ENCODE data around the gene PDZD4.
"Not testable (repeated sequence)": the region's sequence is repeated elsewhere in the genome, so short reads cannot be mapped to it uniquely, and the experiment has no call there.

Gene PDZD4

DNA sequence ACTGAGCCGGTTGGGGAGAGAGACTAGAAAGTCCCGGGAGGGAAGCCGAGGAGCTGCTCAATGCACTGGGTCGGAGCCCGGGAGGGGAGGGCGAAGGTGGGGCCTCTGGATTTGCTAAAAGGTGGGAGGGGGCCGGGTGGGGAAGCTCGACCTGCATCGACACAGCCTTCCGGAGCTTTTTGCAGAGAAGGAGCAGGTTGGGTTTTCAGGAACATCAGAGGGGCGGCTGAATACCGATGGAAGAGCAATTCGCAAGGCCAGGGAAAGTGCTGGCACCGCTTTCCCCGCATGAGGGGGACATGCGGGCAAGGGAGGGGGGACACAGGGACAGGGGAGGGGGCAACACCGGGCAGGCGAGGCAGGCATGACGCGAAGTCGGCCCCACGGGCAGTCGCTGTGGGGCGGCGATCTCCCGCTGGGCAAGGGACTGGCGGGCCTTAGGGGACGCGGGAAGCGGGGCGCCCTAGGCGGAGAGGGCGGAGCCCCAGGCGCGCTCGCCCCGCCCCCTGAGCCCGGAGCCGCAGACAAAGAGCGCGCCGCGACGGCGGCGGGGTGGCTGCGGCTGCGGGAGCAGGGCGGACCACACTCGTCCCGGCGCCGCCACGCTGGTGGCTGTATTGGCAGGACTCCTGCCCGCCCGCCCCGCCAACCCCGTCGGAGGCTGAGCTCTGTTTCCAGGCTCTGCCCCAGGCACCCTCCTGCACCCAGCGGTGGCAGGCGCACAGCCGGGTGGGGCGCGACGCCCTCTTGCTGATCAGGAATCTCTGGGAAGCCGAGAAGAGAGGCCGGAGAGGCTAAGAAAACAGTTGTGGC lies 11.6 kb downstream of the PDZD4 start:
- no peak for DNase-seq (ENCODE audit: low read depth, low spot score)
- peak overlapping the region; percentile 45 for H3K4me3 ChIP-seq (ENCODE audit: low read length)

DNA sequence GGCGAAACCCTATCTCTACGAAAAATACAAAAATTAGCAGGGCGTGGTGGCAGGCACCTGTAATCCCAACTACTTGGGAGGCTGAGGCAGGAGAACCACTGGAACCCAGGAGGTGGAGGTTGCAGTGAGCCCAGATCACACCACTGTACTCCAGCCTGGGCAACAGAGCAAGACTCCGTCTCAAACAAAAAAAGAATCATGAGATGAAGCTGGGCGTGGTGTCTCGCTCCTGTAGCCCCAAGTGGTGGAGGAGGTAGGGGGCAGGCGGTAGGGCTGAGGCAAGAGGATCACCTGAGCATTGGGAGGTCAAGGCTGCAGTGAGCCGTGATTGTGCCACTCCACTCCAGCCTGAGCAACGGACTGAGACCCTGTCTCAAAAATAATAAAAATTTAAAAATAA lies 12.3 kb downstream of the PDZD4 start:
- H3K4me3 ChIP-seq (ENCODE audit: low read length); DNase-seq (ENCODE audit: low read depth, low spot score): not testable (repeated sequence)

DNA sequence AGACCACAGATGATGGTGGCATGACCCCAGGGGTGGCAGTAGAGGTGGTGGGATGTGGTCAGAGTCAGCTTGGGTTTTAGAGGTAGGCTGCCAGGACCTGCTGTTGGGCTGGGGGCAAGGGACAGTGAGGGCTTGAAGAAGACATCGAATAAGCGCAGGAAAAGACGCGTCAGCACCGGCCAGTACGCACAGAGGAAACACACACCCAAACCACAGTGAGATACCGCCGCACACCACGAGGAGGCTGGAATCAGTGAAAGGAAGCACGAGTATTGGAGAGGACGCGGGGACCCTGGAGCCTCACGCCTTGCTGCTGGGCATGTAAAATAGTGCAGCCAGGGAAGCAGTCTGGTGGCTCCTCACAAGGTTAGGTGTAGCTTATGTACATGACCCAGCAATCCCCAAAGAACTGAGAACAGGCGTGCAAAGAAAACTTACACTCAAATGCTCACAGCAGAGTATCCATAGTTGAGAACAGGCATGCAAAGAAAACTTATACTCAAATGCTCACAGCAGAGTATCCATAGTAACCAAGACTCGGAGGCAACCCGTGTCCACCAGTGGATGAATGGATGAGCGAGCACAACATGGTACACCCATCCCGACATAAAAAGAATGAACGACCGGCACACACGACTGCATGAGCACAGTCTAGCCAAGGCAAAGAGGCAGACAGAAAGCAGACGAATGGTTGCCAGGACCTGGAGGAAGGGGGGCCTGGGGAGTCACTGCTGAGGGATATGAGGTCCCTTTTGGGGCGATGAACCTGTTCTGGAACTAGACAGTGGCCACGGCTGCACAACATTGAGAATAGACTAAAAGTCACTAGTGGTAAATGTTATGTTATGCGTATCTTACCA lies 13.3 kb downstream of the PDZD4 start:
- DNase-seq (ENCODE audit: low read depth, low spot score), result peak; percentile 23
- no peak overlapping the region for H3K4me3 ChIP-seq (ENCODE audit: low read length)

DNA sequence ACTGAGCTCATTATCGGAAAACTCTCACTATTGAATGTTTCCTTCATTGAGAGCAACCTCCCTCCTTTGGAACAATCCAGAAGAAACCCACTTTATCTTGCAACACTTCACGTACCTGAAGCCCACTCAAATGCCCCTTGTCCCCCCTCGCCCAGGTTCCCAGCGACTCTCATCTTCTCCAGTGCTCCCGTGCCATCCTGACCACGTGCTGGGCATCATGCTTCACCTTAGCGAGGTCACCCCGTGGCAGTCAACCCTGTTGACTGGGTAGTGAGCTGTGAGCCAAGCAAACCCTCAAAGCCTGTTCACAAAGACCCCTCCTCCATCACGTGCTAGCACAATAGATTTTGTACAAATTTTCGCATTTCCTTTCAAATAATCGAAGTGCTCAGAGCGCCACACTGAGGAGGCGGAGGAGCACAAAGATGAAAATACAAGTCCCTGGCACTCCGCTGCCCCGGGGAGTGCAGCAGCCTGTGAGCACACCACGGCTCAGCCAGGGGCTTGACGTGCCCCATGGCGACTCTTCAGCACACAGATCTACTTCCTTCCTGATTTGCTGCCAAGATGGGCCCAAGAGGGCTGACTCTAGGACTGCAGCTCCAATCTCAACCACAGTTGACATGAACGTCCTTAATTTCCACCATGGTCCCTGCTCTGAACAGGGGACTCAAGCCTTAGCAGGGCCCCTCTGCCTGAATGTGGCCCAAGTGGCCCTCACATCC lies 15.6 kb downstream of the PDZD4 start:
- no peak overlapping the region for H3K4me3 ChIP-seq (ENCODE audit: low read length)
- DNase-seq (ENCODE audit: low read depth, low spot score), result no peak

DNA sequence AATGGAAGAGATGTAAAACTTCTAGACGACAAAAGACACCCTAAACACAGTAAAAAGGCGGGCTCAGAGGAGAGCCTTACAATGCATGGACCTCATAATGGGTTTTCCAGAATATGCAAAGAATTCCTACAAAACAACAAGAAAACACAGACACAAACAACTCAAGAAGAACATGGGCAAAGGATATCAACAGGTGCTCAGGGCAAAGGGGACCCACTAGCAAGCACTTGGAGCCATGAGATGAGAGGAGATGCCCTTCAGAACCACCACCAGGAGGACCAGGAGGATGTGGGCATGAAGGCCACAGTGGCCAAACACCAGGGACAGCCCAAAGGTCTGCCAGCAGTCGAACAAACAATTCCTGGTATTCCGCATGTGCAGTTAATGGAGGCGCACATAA lies 17.2 kb downstream of the PDZD4 start:
- no peak overlapping the region for H3K4me3 ChIP-seq (ENCODE audit: low read length)
- no peak for DNase-seq (ENCODE audit: low read depth, low spot score)

DNA sequence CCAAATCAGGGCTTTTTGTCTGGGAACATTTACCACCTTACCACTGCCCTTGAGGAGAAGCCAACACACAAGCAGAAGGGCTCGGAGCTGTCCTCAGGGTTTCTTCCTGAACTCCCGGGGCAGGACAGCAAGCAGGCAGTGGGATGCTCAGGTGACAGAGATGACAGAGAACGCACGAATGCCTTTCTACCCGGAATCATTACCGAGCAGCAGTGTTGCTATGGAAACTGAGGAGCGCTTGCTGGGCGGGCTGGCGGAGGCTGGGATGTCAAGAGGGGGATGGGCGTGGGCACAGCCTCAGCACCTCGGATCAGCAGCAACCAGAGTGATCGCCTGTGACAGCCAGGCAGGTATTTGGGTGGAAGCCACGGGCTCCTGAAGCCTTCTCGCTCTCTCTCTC lies 18.1 kb downstream of the PDZD4 start:
- DNase-seq (ENCODE audit: low read depth, low spot score), result no peak
- no peak overlapping the region for H3K4me3 ChIP-seq (ENCODE audit: low read length)

DNA sequence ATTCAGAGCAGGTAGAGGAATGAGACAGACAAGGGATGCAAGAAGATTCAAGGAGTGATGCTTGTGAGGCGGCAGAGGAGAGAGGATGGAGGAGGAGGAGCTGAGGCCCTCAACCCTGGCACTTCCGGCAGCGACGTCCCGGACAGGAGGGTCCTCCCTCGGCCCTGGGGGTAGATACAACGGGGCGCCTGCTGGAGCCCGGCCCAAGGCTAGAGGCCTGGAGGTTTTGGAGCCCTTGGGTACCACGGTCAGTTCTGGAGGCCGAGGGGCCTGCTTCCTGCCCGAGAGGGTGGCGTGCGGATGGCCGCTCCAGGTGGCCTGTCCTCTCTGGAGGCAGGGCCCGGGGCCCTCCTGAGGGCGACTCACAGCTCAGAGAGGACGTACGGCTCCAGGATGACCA lies 22.4 kb downstream of the PDZD4 start:
- no peak for DNase-seq (ENCODE audit: low read depth, low spot score)
- H3K4me3 ChIP-seq (ENCODE audit: low read length), result no peak overlapping the region

DNA sequence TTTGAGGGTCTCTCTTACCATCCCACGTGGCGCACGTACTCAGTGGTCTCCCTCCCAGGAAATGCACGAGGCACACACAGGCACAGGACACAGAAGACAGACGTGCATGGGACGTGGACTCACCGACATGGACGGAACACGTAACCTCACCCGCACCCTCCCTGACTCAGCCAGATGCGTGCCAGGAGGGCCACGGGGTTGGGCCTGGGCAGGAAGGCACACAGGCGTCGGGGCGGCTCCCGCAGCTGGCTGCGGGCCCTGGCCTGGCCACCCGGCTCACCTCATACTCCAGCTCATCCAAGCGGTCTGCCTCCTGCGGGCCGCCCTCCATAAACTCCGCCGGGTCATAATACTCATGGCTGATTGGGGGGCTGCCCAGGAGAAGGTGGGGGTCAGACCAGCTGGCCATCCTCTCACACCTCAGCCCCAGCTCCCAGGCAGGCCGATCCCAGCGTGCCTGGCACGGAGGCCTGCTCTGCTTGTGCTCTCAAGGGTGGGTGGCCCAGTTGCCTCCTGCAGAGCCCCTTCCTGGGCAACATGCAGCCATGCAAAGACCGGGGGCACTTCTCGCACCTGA lies 23.3 kb downstream of the PDZD4 start:
- no peak overlapping the region for H3K4me3 ChIP-seq (ENCODE audit: low read length)
- no peak for DNase-seq (ENCODE audit: low read depth, low spot score)

DNA sequence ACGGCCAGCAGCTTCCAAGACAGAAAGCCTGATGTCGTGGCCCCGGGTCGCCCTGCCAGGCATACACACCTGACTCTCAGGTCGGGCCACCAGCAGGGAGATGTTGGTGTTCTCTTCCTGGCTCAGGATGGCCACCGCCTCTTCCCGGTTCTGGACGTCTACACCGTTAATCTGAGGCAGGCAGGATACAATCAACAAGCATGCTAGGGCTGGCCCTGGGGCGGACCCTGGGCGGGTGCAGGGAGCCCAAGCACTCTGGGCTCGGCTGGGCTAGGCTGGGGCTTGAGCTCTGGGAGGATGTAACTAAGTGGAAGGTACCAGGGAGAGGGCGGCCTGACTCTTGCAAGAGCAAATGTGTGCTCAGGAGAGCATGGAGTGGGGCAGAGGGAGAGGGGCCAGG lies 24.9 kb downstream of the PDZD4 start:
- no peak overlapping the region for H3K4me3 ChIP-seq (ENCODE audit: low read length)
- DNase-seq (ENCODE audit: low read depth, low spot score), result no peak

DNA sequence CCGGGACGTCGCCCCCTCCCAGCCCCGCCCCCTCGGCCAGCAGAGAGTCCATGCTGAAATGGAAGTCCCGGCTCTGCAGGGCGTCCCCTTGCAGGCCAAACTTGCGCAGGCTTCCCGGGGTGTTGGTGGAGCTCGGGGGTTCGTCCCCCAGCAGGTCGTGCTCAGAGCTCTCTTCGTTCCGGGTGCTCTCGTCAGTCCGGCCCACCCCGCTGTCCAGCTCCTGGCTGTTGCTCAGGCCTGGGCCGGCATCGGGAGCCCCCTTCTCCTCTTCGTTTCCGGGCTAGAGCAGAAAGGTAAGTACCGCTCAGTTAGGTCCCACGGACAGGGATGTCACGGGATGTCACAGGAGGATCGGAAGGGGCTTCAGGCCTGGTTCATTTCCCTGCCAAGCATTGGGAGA lies 25.7 kb downstream of the PDZD4 start:
- no peak overlapping the region for H3K4me3 ChIP-seq (ENCODE audit: low read length)
- DNase-seq (ENCODE audit: low read depth, low spot score), result no peak

DNA sequence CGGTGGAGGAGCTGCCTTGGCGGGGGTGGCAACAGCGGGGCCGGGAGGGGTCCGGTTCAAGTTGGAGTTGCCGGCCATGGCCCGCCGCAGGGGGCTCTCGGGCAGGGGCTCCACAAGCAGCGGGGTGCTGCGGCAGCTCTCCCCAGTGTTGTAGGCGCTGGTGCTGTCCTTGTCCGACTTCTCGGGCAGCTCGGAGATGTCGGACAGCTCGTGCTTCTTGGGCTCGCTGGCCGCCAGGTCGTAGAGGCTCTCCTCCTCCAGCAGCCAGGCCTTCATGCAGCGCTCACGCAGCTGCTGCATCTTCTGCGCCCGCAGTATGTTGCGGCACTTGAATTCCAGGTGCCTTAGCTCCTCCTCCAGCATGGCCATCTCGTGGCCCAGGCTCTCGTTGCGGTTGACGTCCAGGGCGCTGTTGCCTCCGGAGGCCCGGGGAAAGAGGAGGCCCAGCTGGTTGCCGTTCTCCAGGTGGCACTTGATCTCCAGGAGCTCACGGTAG lies 26.2 kb downstream of the PDZD4 start:
- no peak overlapping the region for H3K4me3 ChIP-seq (ENCODE audit: low read length)
- DNase-seq (ENCODE audit: low read depth, low spot score), result no peak

DNA sequence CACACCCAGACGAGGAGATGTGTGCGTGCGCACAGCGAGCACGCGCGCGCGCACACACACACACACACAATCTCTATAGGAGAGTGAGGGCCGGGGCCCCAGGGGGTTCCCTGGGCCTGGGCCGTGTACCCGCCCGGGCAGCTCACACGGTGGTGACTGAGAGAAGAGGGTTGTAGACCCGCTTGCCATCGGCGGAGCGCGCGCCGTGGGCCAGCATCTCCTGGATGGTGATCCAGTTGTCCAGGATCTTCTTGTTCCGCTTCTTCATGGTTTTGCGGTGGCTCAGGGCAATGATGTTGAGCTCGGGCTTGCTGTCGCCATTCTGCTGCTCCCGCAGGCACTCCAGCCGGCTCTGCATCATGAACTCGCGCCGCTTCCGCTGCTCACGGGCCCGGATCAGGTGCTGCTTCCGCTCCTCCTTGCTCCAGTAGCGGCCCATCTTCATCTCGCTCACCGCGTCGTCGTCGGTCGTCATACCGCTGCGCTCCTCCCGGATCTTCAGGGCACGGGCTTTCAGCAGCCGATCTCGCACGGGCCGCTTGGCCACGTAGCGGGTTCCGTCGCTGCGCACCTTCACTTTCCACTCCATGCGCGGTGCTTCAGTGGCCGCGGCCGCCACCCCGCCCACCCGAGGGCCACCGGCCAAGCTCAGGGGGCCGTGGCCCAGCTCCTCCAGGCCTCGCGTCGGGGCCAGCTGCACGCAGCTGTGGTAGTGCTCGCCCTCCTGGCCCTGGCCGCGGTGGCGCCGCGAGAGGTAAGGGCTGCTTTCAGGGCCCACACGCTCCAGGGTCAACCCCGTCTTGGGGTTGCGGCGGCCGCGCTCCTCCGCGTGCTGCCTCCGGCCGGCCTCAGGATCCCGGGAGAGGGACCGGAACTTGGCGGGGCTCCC lies 26.9 kb downstream of the PDZD4 start:
- H3K4me3 ChIP-seq (ENCODE audit: low read length), result no peak overlapping the region
- DNase-seq (ENCODE audit: low read depth, low spot score), result no peak

DNA sequence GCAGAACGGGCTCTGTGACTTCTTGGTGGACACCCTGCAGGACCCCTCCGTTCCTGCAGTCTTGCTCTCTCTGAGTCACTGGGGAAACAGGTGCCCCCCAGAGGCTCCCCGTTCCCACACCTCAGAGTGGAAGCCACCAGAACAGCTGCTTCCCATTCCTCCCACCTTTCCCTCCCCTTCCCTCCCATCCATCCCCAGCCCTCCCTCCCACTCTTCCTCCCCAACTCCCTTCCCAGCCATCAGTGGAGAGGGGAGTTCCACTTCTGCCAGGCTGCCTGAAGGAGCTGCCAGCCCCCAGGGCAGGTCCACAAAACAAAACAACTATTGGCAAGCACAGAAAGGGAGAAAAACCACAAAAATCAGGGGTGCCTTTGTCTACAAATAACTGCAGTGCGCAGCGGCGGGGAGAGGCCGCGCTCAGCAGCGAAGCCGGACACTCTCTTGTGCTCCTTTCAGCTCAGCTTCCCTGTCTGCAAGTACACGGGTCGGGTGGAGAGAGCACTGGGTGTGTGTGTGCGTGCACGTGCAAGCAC lies 27.8 kb downstream of the PDZD4 start:
- H3K4me3 ChIP-seq (ENCODE audit: low read length), result no peak overlapping the region
- DNase-seq (ENCODE audit: low read depth, low spot score), result no peak

DNA sequence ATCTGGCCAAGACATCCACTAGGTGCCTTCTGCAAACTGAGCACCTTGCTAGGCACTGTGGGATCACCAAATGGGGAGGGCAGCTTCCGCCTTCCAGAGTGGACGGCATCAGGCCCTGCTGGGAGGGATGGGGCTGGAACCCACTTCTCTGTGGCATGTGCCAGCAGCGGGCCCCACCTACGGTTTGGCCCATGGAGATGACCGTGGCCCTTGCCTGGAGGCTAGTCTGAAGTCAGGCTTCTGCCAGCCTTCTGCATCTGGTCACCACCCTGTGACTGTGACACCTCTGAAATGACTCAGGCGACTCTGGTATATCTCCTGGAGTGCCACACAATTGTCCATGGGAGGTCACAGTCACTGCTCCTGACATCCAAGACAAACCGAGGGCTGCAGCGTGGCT lies 28.7 kb downstream of the PDZD4 start:
- H3K4me3 ChIP-seq (ENCODE audit: low read length), result no peak overlapping the region
- no peak for DNase-seq (ENCODE audit: low read depth, low spot score)

DNA sequence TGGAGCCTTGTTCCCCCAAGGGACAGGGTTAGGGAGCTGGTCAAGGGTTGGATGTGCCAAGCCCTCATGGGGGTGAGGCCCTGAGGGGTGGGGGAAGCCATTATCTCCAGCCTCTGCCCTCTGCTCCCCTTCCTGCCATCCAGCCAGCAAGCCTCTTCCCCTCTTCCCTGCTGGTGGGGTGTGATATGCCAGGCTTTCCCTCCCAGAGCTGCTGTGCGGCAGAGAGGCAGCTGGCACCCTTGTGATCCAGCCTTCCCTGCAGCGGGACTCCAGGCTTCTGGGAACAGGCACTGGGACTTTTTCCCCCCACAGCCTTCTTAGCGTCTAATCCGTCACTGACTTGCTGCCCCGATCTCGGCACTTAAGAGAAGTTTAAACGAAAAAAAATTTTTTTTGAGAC lies 29.6 kb downstream of the PDZD4 start:
- no peak for DNase-seq (ENCODE audit: low read depth, low spot score)
- H3K4me3 ChIP-seq (ENCODE audit: low read length), result no peak overlapping the region

DNA sequence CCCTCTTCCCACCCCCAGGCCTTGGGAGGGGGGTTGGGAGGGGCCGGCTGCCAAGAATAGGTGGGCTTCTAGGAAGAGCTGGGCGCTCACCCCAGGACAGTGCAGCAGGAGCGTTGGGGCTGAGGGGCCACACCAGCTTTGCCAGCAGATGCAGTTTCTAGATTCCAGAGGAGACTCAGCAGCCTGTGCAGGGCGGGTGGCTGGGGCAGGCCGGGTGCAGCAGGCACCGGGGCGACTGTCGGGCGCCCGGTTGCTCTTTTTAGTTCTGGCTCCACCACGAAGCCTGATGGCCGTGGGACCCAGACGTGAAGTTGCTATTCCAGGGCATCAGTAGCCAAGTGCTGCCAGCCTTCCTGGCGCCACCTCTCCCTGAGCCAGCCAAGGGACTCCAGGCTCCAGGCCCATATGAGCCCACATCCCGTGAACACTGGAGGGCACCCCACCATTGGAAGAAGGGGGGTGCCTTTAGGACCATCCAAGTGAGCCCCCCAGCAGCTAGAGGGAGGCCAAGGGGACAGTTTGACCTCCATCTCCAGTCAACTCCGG lies 30.1 kb downstream of the PDZD4 start:
- no peak for DNase-seq (ENCODE audit: low read depth, low spot score)
- no peak overlapping the region for H3K4me3 ChIP-seq (ENCODE audit: low read length)

DNA sequence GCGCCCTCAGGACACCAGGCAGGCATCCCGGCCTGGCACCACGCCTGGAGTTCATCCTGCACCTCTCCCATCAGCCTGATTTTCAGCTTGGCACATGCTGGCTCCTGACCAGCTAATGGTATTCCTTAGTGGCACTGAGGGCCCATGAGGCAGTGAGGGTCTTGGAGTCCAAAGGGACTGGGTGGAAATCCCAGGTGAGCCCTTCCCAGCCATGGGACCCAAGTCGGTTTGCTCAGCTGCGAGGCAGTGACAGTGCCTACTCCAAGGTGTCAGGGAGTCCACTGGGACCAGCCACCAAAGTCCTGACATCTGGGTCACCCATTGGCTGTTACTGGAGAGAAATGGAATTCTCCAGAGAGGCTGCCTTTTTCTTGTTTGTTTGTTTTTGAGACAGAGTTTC lies 31.0 kb downstream of the PDZD4 start:
- DNase-seq (ENCODE audit: low read depth, low spot score), result no peak
- no peak overlapping the region for H3K4me3 ChIP-seq (ENCODE audit: low read length)

DNA sequence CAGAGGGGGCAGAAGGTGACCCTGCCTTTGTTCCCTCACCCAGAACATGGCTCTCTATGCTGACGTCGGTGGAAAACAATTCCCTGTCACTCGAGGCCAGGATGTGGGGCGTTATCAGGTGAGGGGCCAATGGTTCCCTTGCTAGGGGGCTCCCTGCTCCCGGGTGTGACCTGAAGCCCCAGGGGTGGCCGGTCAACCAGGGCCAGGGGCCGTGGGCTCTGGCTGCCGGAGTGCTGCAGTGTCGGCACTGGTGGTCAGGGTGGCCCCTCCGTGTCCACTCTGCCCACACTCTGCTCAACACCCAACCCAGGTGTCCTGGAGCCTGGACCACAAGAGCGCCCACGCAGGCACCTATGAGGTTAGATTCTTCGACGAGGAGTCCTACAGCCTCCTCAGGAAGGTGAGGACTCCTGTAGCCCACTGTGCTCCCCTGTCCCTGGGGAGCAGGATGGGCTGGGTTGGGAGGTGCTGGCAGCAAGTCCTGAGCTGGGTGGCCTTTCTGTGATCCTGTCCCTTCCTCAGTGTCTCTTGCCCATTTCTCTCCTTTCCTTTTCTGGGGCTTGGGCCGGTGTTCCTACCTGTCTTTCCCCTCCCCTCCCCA lies 32.8 kb downstream of the PDZD4 start:
- no peak overlapping the region for H3K4me3 ChIP-seq (ENCODE audit: low read length)
- DNase-seq (ENCODE audit: low read depth, low spot score), result no peak
